PC-9 (cell line): ENCODE data around the gene ALDH7A1. TPM values are rescaled to one million over a fixed set of nuclear protein-coding genes. Genes with fewer than 3 reads are reported as not detected.
"Not testable (repeated sequence)": the region's sequence is repeated elsewhere in the genome, so short reads cannot be mapped to it uniquely, and the experiment has no call there.

Source experiments
- BruUV-seq: library from RNA; stranded (reverse); fragments of 400-500 nt; replicated peaks from 2 replicates; lab custom pipeline; 2021; lab: Mats Ljungman, UMichigan
- CTCF ChIA-PET: fragments of 300-600 bp; sonication (Branson Sonifier 250); formaldehyde crosslinking; loops from one replicate; lab custom pipeline; 2022; ENCODE audit warnings: antibody characterized with exemption; lab: Charles Lee
- POLR2A ChIA-PET: fragments of 300-600 bp; sonication (Branson Sonifier 250); formaldehyde crosslinking; loops from one replicate; lab custom pipeline; 2022; ENCODE audit warnings: antibody characterized with exemption; ENCODE audit not compliant: unreplicated experiment; lab: Charles Lee
- DNase-seq, 2 experiments: peaks; one replicate each; pipeline versions ENCODE4 v3.0.0 to v3.0.0-alpha.2; 2015 to 2022; ENCODE audit warnings: mixed read lengths in 1 of 2
- H2AFZ ChIP-seq: fragments of 200-600 bp; sonication (generic); 2 replicates; pipeline ENCODE4 v1.8.1; 2017; ENCODE audit warnings: antibody characterized with exemption
- H3F3A ChIP-seq: fragments of 200-600 bp; sonication (generic); 2 replicates; pipeline ENCODE4 v1.8.1; 2017; ENCODE audit warnings: antibody characterized with exemption, mild to moderate bottlenecking, low read depth; ENCODE audit not compliant: insufficient read depth
- H3K27ac ChIP-seq: fragments of 200-600 bp; sonication (generic); 2 replicates; pipeline ENCODE4 v1.6.1; 2016; ENCODE audit warnings: mixed run types
- H3K27me3 ChIP-seq: fragments of 200-600 bp; sonication (generic); 2 replicates; pipeline ENCODE4 v1.6.1; 2016; ENCODE audit warnings: low read depth, mixed run types; ENCODE audit not compliant: insufficient read depth
- H3K36me3 ChIP-seq: fragments of 200-600 bp; sonication (generic); 2 replicates; pipeline ENCODE4 v1.6.1; 2016; ENCODE audit warnings: low read depth, mixed run types
- H3K4me1 ChIP-seq: fragments of 200-600 bp; sonication (generic); replicated peaks from 2 replicates; pipeline ENCODE4 v1.6.1; 2016; ENCODE audit warnings: mixed run types; ENCODE audit not compliant: insufficient read depth
- H3K4me2 ChIP-seq: fragments of 200-600 bp; sonication (generic); 2 replicates; pipeline ENCODE4 v1.6.1; 2017; ENCODE audit warnings: mixed run types
- H3K4me3 ChIP-seq: fragments of 200-600 bp; sonication (generic); 2 replicates; pipeline ENCODE4 v1.6.1; 2016; ENCODE audit warnings: mixed run types
- H3K79me2 ChIP-seq: fragments of 200-600 bp; sonication (generic); 2 replicates; pipeline ENCODE4 v1.6.1; 2017; ENCODE audit warnings: low read depth, mixed run types
- H3K9me2 ChIP-seq: fragments of 200-600 bp; sonication (generic); 2 replicates; pipeline ENCODE4 v1.8.1; 2017; ENCODE audit warnings: mild to moderate bottlenecking; ENCODE audit not compliant: insufficient read depth
- H3K9me3 ChIP-seq: fragments of 200-600 bp; sonication (generic); 2 replicates; pipeline ENCODE4 v1.8.1; 2016; ENCODE audit warnings: low read depth; ENCODE audit not compliant: insufficient read depth
- H4K20me1 ChIP-seq: fragments of 200-600 bp; sonication (generic); 2 replicates; pipeline ENCODE4 v1.8.1; 2017; ENCODE audit not compliant: insufficient read depth
- EZH2 ChIP-seq: fragments of 200-600 bp; sonication (generic); IDR thresholded peaks from 2 replicates; pipeline ENCODE4 v1.8.0; 2017; ENCODE audit warnings: antibody characterized with exemption, low read depth
- intact Hi-C: fragments of 100-400 bp; cut with micrococcal nuclease; formaldehyde crosslinking; loops from one replicate; pipeline ENCODE4 v1.10.0; 2022; ENCODE audit not compliant: unreplicated experiment
- total RNA-seq: library from RNA; stranded (reverse); gene quantifications from 2 replicates; pipeline ENCODE4 v1.2.3, GENCODE V29; 2021
- TF ChIP-seq, protein P1 (sequence below): fragments of 200-600 bp; sonication (generic); conservative IDR thresholded peaks from 2 replicates; pipeline ENCODE4 v1.6.1; 2017; ENCODE audit warnings: mixed run types, antibody characterized with exemption, mild to moderate bottlenecking, moderate library complexity

ALDH7A1 gene
- total RNA-seq, 1 experiment from 2014 or later = 109 TPM

DNA sequence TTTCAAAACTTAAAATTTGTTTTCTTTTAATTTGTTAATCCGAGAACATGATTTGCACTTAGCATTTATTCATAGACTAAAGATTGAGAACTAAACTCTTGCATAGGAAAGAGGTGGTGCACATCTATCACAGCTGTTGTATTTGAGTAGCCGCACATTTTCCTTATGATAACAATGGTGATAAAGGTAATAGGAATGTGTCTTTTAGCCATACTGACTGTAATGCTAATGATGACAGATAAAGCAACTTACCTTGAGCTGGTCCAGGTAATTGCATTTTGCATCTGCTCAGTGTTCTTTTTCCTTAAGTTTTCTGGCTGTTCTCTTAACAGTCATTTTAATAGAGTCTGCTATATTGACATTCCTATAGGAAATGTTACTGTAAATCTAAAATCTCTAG lies 24.8 kb upstream of the ALDH7A1 start:
- CTCF ChIA-PET = no interaction called here

DNA sequence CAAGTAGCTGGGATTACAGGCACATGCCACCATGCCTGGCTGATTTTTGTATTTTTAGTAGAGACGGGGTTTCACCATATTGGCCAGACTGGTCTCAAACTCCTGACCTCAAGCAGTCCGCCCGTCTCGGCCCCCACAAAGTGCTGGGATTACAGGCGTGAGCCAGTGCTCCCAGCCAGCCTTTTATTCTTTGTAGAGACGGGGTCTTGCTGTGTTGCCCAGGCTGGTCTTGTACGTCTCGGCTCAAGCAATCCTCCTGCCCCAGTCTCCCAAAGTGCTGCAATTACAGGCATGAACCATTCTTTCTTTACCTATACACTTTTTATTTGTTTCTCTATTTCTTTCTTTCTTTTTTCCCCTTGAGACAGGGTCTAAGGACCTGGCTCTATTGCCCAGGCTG lies 22.6 kb upstream of the ALDH7A1 start:
- POLR2A ChIA-PET, BruUV-seq, DNase-seq, H4K20me1 ChIP-seq, H3K27ac ChIP-seq, H3K4me3 ChIP-seq, H3K27me3 ChIP-seq, H2AFZ ChIP-seq, H3K9me2 ChIP-seq, H3F3A ChIP-seq, H3K9me3 ChIP-seq, H3K79me2 ChIP-seq, H3K4me2 ChIP-seq, CTCF ChIA-PET, intact Hi-C loops, H3K4me1 ChIP-seq: not testable (repeated sequence)
- peaks cover 11% of the 10 kb centered on the region; the same call in 1 of the 2 replicates for H3K36me3 ChIP-seq

More for the DNA sequence above, 24.8 kb upstream of the ALDH7A1 start:
- DNase-seq = no peak
- no peaks in the 10 kb centered on the region for H3K27me3 ChIP-seq
- no peak overlapping the region for H3K4me3 ChIP-seq
- H3F3A ChIP-seq = peaks cover 16% of the 10 kb centered on the region; the same call in 1 of the 2 replicates
- TF ChIP-seq, protein P1, sequence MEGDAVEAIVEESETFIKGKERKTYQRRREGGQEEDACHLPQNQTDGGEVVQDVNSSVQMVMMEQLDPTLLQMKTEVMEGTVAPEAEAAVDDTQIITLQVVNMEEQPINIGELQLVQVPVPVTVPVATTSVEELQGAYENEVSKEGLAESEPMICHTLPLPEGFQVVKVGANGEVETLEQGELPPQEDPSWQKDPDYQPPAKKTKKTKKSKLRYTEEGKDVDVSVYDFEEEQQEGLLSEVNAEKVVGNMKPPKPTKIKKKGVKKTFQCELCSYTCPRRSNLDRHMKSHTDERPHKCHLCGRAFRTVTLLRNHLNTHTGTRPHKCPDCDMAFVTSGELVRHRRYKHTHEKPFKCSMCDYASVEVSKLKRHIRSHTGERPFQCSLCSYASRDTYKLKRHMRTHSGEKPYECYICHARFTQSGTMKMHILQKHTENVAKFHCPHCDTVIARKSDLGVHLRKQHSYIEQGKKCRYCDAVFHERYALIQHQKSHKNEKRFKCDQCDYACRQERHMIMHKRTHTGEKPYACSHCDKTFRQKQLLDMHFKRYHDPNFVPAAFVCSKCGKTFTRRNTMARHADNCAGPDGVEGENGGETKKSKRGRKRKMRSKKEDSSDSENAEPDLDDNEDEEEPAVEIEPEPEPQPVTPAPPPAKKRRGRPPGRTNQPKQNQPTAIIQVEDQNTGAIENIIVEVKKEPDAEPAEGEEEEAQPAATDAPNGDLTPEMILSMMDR = no peak
- no peak for TF ChIP-seq EZH2
- POLR2A ChIA-PET = no interaction called here
- peaks cover 11% of the 10 kb centered on the region; the same call in 1 of the 2 replicates for H3K36me3 ChIP-seq
- no peak overlapping the region for H3K27ac ChIP-seq
- no peak overlapping the region for H3K4me2 ChIP-seq
- intact Hi-C loops = no loop called here
- 0 out of 2 replicates have a peak, but pooled peaks cover 5% of the 10 kb centered on the region for H4K20me1 ChIP-seq
- H3K9me2 ChIP-seq = no peaks in the 10 kb centered on the region
- no peaks in the 10 kb centered on the region for H3K9me3 ChIP-seq
- BruUV-seq = no TSS peak
- peaks cover 3% of the 10 kb centered on the region; the same call in 1 of the 2 replicates for H3K79me2 ChIP-seq
- H3K4me1 ChIP-seq = peaks cover 14% of the 10 kb centered on the region
- H2AFZ ChIP-seq = no peak overlapping the region

DNA sequence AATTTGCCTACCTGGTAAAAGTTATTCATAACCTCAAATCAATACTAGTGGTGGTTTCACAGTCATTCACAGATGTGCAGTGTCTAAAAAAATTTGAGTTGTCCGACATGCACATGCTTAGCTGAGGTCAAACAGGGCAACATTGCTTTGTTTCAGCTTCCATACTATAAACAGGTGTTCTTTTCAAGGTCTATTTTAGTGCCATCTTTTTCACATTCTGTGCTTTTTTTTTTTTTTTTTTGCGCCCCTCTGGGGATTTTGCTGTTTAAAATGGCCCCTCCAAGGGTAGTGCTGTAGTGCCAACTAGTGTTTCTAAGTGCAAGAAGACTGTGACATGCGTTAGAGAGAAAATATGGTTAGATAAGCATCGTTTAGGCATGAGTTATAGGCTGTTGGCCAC lies 20.3 kb upstream of the ALDH7A1 start:
- CTCF ChIA-PET = interaction anchor here (0.6 kb wide), 1 partner anchor 331 kb away, joined by 7 read pairs; no protein-coding TSS in a partner anchor
- peaks cover 11% of the 10 kb centered on the region for H3K36me3 ChIP-seq
- TF ChIP-seq EZH2 = no peak
- TF ChIP-seq, protein P1 = no peak
- H3K9me3 ChIP-seq = no peaks in the 10 kb centered on the region
- no peak overlapping the region for H2AFZ ChIP-seq
- no peak for DNase-seq
- no peak overlapping the region for H3K4me2 ChIP-seq
- H4K20me1 ChIP-seq = 0 out of 2 replicates have a peak, but pooled peaks cover 5% of the 10 kb centered on the region
- H3K4me1 ChIP-seq = no peaks in the 10 kb centered on the region
- intact Hi-C loops = no loop called here
- no peak overlapping the region for H3K4me3 ChIP-seq
- H3K79me2 ChIP-seq = peaks cover 14% of the 10 kb centered on the region
- no peaks in the 10 kb centered on the region for H3K27me3 ChIP-seq
- POLR2A ChIA-PET = no interaction called here
- H3K27ac ChIP-seq = no peak overlapping the region
- BruUV-seq = no TSS peak
- H3K9me2 ChIP-seq = no peaks in the 10 kb centered on the region
- H3F3A ChIP-seq = no peaks in the 10 kb centered on the region
